Heart left ventricle (tissue), 13 donors: ENCODE results near the gene EIF5B.

Experiments used
- POLR2A ChIP-seq, 2 donors: fragments of 450-650 bp; IDR thresholded peaks; one replicate each; pipeline ENCODE4 v1.6.1; 2017; ENCODE audit warnings: antibody characterized with exemption in 2 of 2, mild to moderate bottlenecking in 2 of 2, moderate library complexity in 2 of 2
- TF ChIP-seq, protein P1 (sequence below), 12 donors: fragments of 200-600 bp; sonication (generic) in 4 of 12; IDR thresholded peaks; one replicate each; pipeline versions ENCODE4 v1.5.0 to v1.8.0; 2018 to 2022; ENCODE audit warnings: antibody characterized with exemption in 12 of 12, mild to moderate bottlenecking in 5 of 12
- donor health status: ischemic (EF 13 %, LVEDD 7.1; RV severe dilation, severe dysfunction).
- donor health status: DM: no; HTN: yes; CAD: no.
- donor health status: DM: no; HTN: no; CAD: no.
- donor health status: ischemic (EF 25% LVEDD 6.9; RV normal size, moderate dysfunction).
- donor health status: ischemic (EF 25% LVEDD 5.7; RV mildly dilated, moderate dysfunction).
- donor health status: ischemic (EF 35%, LVEDD 5.7; RV mildly dilated, moderate dysfunction).
- donor health status: nonischemic (EF 11% LVEDD 7.7; RV severe dilation, severe dysfunction).
- donor health status: DM: yes; HTN: yes; CAD: no.
- donor health status: PGD.
- donor health status: ischemic (EF 29% LVEDD 5.4; RV normal size, mild dysfunction).
- donor health status: nonischemic (EF 23%, LVEDD 6.1; RV moderate dilation, normal function).

DNA sequence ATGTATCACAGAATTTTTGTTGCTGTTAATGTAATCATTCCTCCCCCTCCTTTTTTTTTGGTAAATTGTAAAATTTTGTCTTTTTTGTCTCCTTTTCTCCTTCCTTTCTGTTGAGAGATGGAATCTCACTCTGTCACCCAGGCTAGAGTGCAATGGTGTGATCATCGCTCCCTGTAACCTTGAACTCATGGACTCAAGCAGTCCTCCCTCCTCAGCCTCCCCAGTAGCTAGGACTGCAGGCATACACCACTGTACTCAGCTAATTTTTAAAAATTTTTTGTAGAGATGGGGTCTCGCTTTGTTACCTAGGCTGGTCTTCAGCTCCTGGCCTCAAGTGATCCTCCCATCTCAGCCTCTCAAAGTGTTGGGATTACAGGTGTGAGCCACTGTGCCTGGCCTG, 5.3 kb downstream of the EIF5B start:
- TF ChIP-seq, protein P1, sequence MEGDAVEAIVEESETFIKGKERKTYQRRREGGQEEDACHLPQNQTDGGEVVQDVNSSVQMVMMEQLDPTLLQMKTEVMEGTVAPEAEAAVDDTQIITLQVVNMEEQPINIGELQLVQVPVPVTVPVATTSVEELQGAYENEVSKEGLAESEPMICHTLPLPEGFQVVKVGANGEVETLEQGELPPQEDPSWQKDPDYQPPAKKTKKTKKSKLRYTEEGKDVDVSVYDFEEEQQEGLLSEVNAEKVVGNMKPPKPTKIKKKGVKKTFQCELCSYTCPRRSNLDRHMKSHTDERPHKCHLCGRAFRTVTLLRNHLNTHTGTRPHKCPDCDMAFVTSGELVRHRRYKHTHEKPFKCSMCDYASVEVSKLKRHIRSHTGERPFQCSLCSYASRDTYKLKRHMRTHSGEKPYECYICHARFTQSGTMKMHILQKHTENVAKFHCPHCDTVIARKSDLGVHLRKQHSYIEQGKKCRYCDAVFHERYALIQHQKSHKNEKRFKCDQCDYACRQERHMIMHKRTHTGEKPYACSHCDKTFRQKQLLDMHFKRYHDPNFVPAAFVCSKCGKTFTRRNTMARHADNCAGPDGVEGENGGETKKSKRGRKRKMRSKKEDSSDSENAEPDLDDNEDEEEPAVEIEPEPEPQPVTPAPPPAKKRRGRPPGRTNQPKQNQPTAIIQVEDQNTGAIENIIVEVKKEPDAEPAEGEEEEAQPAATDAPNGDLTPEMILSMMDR (IDR thresholded peaks at IDR 0.05), result no peak
- no peak for TF ChIP-seq POLR2A (IDR thresholded peaks at IDR 0.05)
